HEK293T (cell line): ENCODE results near the gene KRT74.

Experiments used
- ARNT ChIP-seq: fragments of 450-650 bp; IDR thresholded peaks from 2 replicates; pipeline ENCODE4 v1.6.1; 2017; ENCODE audit warnings: mild to moderate bottlenecking
- BHLHE40 ChIP-seq: fragments of 450-650 bp; IDR thresholded peaks from 2 replicates; pipeline ENCODE4 v1.6.1; 2016; ENCODE audit warnings: mild to moderate bottlenecking, moderate library complexity, borderline replicate concordance
- ELF4 ChIP-seq: fragments of 450-650 bp; IDR thresholded peaks from 2 replicates; pipeline ENCODE4 v1.6.1; 2017; ENCODE audit warnings: antibody characterized with exemption
- FOXA1 ChIP-seq: fragments of 450-650 bp; IDR thresholded peaks from 2 replicates; pipeline ENCODE4 v1.6.1; 2016; ENCODE audit warnings: mild to moderate bottlenecking
- FOXK2 ChIP-seq: fragments of 450-650 bp; IDR thresholded peaks from 2 replicates; pipeline ENCODE4 v1.6.1; 2016; ENCODE audit warnings: mild to moderate bottlenecking
- HDGF ChIP-seq: fragments of 450-650 bp; IDR thresholded peaks from 2 replicates; pipeline ENCODE4 v1.6.1; 2017; ENCODE audit warnings: antibody characterized with exemption, borderline replicate concordance
- LEF1 ChIP-seq: fragments of 450-650 bp; IDR thresholded peaks from 2 replicates; pipeline ENCODE4 v1.6.1; 2017; ENCODE audit warnings: mild to moderate bottlenecking, borderline replicate concordance
- NFRKB ChIP-seq: fragments of 450-650 bp; IDR thresholded peaks from 2 replicates; pipeline ENCODE4 v1.6.1; 2016; ENCODE audit warnings: mild to moderate bottlenecking, moderate library complexity
- SP1 ChIP-seq: fragments of 450-650 bp; IDR thresholded peaks from 2 replicates; pipeline ENCODE4 v1.6.1; 2017
- SUZ12 ChIP-seq: fragments of 450-650 bp; IDR thresholded peaks from 2 replicates; pipeline ENCODE4 v1.6.1; 2016; ENCODE audit warnings: mild to moderate bottlenecking
- TARDBP ChIP-seq: fragments of 450-650 bp; IDR thresholded peaks from 2 replicates; pipeline ENCODE4 v1.6.1; 2016
- ZNF384 ChIP-seq: fragments of 450-650 bp; IDR thresholded peaks from 2 replicates; pipeline ENCODE4 v1.6.1; 2016

- TF ChIP-seq ARNT = no peak
- no peak for TF ChIP-seq FOXA1
- TF ChIP-seq HDGF = no peak
- no peak for TF ChIP-seq BHLHE40
- no peak for TF ChIP-seq ZNF384
- TF ChIP-seq SP1 = no peak
- TF ChIP-seq SUZ12 = no peak
- no peak for TF ChIP-seq FOXK2
- TF ChIP-seq NFRKB = no peak
- no peak for TF ChIP-seq ELF4
- no peak for TF ChIP-seq LEF1
- TF ChIP-seq TARDBP = no peak
Observed at GRCh38 chr12:52546126-52546525, 27.5 kb downstream of the KRT74 start.
